Left lung (tissue), 10 donors: Measurements from ENCODE around the gene BMAL2. TPM values are rescaled to one million over a fixed set of nuclear protein-coding genes. Genes with fewer than 3 reads are reported as not detected.
A peak's percentile ranks its signal among the peaks of the same experiment; 100 is the strongest.

Experiments
- ATAC-seq: fragments of 200-7000 bp; cut with Tn5 transposase; one replicate; pipeline ENCODE4 v1.9.1; 2020; ENCODE audit warnings: moderate library complexity
- DNase-seq, 4 donors: peaks; one replicate each; pipeline ENCODE4 v3.0.0-alpha.2; 2013 to 2020
- H3K27ac ChIP-seq, 2 donors: fragments of 200-600 bp; sonication (generic) in 1 of 2; one replicate each; pipeline versions ENCODE4 v1.5.0 to v1.8.0; 2020 to 2021
- H3K27me3 ChIP-seq, 2 donors: fragments of 200-600 bp; sonication (generic) in 1 of 2; one replicate each; pipeline versions ENCODE4 v1.5.0 to v1.8.0; 2020 to 2021
- H3K36me3 ChIP-seq, 2 donors: fragments of 200-600 bp; sonication (generic) in 1 of 2; one replicate each; pipeline versions ENCODE4 v1.5.0 to v1.8.0; 2020 to 2021
- H3K4me1 ChIP-seq, 2 donors: fragments of 200-600 bp; one replicate each; pipeline ENCODE4 v1.8.0; 2021
- H3K4me3 ChIP-seq, 2 donors: fragments of 200-600 bp; sonication (generic) in 1 of 2; one replicate each; pipeline versions ENCODE4 v1.5.0 to v1.8.0; 2020 to 2021; ENCODE audit warnings: mild to moderate bottlenecking in 1 of 2
- H3K9me3 ChIP-seq, 2 donors: fragments of 200-600 bp; sonication (generic) in 1 of 2; one replicate each; pipeline versions ENCODE4 v1.5.0 to v1.8.0; 2020 to 2021
- intact Hi-C, 2 donors: fragments of 100-400 bp; cut with DNase I; formaldehyde crosslinking; loops; one replicate each; pipeline versions ENCODE4 v1.11.2 to v1.14.2; 2022
- polyA plus RNA-seq, 6 donors: library from polyadenylated mRNA; unstranded; fragments of 120-200 nt; gene quantifications; one replicate each; pipeline ENCODE4 v1.2.1, GENCODE V29; 2013; ENCODE audit not compliant: insufficient read length in 6 of 6
- total RNA-seq, 2 donors: library from RNA; stranded (reverse); fragmentation: NEBNext Ultra II Directional; extraction: Animal tissue kit (Norgen Biotek cat#: 25700); gene quantifications; one replicate each; pipeline ENCODE4 v1.2.1, GENCODE V29; 2021
- TF ChIP-seq, protein P1 (sequence below), 2 donors: fragments of 200-600 bp; sonication (generic) in 1 of 2; IDR thresholded peaks; one replicate each; pipeline versions ENCODE4 v1.5.0 to v1.8.0; 2021; ENCODE audit warnings: antibody characterized with exemption in 2 of 2
- donor health status: DM: no; HTN: yes; CAD: no.
- donor health status: DM: no; HTN: no; CAD: no.

Gene BMAL2
- total and polyA plus RNA-seq, 8 donors, result 3.2 to 14.1 (median 4.2) TPM

DNA sequence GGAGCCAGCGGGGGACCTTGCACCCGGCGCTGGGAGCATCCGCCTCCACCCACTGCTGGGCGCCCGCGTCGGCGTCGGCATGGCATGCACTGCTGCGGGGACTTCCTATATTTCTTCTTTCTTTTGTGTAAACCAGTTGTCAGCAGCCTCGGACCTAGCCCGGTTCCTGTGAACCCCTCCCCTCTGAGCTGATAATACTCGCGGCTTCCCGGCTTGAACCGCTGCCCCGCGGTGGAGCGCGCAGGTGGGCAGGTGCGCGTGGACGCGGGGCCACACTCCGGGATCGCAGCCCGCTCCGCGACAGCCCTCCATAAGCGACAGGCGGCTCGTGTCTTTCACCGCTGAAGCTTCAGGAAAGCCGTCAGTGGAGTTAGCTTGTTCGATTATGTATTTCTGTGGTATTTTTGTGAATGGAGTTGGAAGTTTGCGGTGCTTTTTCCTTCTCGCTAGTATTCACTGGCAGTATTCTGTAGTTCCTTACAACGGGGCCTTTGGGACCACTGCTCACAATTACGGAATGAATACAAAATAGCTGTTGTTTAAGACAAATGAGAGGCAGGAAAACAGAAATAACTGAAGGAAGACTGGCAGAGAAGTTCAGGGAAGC, 870 bp downstream of the BMAL2 start:
- ATAC-seq (peak; percentile 43), DNase-seq (peak in 2 of 4 donors; percentile 64 to 93)
- peaks cover 0 to 31% of the 10 kb centered on the region in 2 donors for H3K4me1 ChIP-seq
- H3K27ac ChIP-seq, result peak overlapping the region in 1 of 2 donors; percentile 52
- TF ChIP-seq, protein P1, sequence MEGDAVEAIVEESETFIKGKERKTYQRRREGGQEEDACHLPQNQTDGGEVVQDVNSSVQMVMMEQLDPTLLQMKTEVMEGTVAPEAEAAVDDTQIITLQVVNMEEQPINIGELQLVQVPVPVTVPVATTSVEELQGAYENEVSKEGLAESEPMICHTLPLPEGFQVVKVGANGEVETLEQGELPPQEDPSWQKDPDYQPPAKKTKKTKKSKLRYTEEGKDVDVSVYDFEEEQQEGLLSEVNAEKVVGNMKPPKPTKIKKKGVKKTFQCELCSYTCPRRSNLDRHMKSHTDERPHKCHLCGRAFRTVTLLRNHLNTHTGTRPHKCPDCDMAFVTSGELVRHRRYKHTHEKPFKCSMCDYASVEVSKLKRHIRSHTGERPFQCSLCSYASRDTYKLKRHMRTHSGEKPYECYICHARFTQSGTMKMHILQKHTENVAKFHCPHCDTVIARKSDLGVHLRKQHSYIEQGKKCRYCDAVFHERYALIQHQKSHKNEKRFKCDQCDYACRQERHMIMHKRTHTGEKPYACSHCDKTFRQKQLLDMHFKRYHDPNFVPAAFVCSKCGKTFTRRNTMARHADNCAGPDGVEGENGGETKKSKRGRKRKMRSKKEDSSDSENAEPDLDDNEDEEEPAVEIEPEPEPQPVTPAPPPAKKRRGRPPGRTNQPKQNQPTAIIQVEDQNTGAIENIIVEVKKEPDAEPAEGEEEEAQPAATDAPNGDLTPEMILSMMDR (IDR thresholded peaks at IDR 0.05), result no peak
- intact Hi-C loops, result no loop called here
- peak overlapping the region; percentile 60 to 70 for H3K4me3 ChIP-seq
- H3K27me3 ChIP-seq, result peaks cover 0 to 25% of the 10 kb centered on the region in 2 donors
- H3K36me3 ChIP-seq, result no peaks in the 10 kb centered on the region
- H3K9me3 ChIP-seq, result no peaks in the 10 kb centered on the region

DNA sequence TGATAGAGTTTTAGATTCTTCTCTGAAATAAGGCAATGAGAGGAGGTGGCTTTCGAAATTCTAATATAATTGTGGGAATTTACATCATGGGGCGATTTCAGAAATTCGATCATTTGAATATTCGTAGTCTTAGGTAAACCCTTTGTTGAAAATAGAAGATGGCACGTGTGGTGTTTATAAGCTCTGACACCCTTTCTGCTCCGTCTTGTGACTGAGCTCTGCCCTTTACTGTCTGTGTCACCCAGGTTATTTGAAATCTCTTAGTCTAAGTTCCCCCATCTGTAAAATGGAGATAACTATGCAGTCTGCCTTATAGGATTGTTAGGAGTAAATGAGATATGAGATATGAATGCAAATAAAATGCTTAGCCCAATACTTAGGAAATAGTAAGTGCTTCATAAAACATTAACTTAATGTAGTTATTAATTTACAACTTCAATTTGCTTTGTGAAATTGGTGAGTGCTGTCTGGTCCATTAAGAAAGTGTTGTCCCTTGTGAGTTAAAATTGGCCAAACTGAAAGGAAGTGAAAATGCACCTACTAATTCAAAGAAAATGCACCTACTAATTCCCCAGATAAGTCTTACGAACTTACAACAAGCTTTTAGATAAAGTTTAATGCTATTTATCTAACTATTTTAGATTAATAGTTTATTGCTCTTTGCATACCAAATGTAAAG, 1.5 kb downstream of the BMAL2 start:
- Histone ChIP-seq H3K4me3 (peak overlapping the region; percentile 60 to 70), H3K27ac (no peak overlapping the region)
- TF ChIP-seq, protein P1 (IDR thresholded peaks at IDR 0.05), result no peak

DNA sequence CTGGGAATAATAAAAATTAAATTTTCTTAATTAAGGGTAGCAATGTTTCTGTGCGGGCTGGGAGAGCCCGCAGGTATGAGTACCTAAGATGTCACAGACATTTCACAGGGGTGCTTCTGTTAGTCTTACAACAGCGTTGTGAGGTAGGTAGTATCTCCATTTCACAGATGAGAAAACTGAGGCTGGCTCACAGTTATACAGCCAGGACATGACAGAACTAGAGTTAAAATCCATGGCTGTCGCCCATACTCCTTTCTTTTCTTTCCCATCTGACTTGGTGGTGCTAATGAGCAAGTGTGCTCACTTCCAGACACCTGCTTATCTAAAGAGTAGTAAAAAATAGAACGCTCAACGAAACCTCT, 2.1 kb downstream of the BMAL2 start:
- TF ChIP-seq, protein P1 (IDR thresholded peaks at IDR 0.05), result no peak
- intact Hi-C loops, result no loop called here

More for the DNA sequence above, 1.5 kb downstream of the BMAL2 start:
- H3K27me3 ChIP-seq, result peaks cover 0 to 25% of the 10 kb centered on the region in 2 donors
- peaks cover 0 to 31% of the 10 kb centered on the region in 2 donors for H3K4me1 ChIP-seq
- DNase-seq (no peak), ATAC-seq (no peak)
- intact Hi-C loops, result no loop called here
- no peaks in the 10 kb centered on the region for H3K9me3 ChIP-seq
- H3K36me3 ChIP-seq, result no peaks in the 10 kb centered on the region

GRCh38 chr12:27335364-27336281, 3.0 kb downstream of the BMAL2 start:
- intact Hi-C loops, result no loop called here
- no peak for DNase-seq
- Histone ChIP-seq H3K4me3 (no peak overlapping the region), H3K27me3 (peaks cover 0 to 25% of the 10 kb centered on the region in 2 donors), H3K9me3 (no peaks in the 10 kb centered on the region), H3K27ac (no peak overlapping the region), H3K36me3 (no peaks in the 10 kb centered on the region), H3K4me1 (peaks cover 0 to 30% of the 10 kb centered on the region in 2 donors)
- TF ChIP-seq, protein P1 (IDR thresholded peaks at IDR 0.05), result no peak
- no peak for ATAC-seq

More for the DNA sequence above, 2.1 kb downstream of the BMAL2 start:
- Histone ChIP-seq H3K9me3 (no peaks in the 10 kb centered on the region), H3K36me3 (no peaks in the 10 kb centered on the region), H3K27ac (no peak overlapping the region), H3K27me3 (peaks cover 0 to 25% of the 10 kb centered on the region in 2 donors), H3K4me3 (no peak overlapping the region), H3K4me1 (peaks cover 0 to 31% of the 10 kb centered on the region in 2 donors)
- no peak for ATAC-seq
- no peak for DNase-seq
